K562 (cell line): ENCODE data around the gene CRADD. TPM values are rescaled to one million over a fixed set of nuclear protein-coding genes. Genes with fewer than 3 reads are reported as not detected.
A peak's percentile ranks its signal among the peaks of the same experiment; 100 is the strongest.

ENCODE experiments used
- ATF1 ChIP-seq, 2 experiments: fragments of 450-650 bp in 1 of 2; IDR thresholded peaks; 2 replicates each; pipeline ENCODE4 v1.6.1; 2016; ENCODE audit warnings: missing compliant biosample characterization in 1 of 2, missing genetic modification characterization in 1 of 2
- CBX8 ChIP-seq: fragments of 200-600 bp; sonication (generic); IDR thresholded peaks from 2 replicates; pipeline ENCODE4 v1.6.1; 2012; ENCODE audit warnings: borderline replicate concordance, mixed run types, low read depth, mild to moderate bottlenecking, moderate library complexity, mixed read lengths, low read length, control low read depth, inconsistent platforms; ENCODE audit not compliant: poor library complexity, severe bottlenecking; ENCODE audit errors: extremely low read depth
- CREM ChIP-seq: IDR thresholded peaks from 2 replicates; pipeline ENCODE4 v1.6.1; 2014; ENCODE audit warnings: antibody characterized with exemption, low read depth
- ERF ChIP-seq: fragments of 450-650 bp; formaldehyde crosslinking; IDR thresholded peaks from 2 replicates; pipeline ENCODE4 v1.4.0; 2020; ENCODE audit warnings: mild to moderate bottlenecking, mixed read lengths
- FOS ChIP-seq: IDR thresholded peaks from 3 replicates; pipeline ENCODE4 v1.6.1; 2011; ENCODE audit not compliant: insufficient read length; ENCODE audit errors: extremely low read depth
- FOSL1 ChIP-seq: fragments of 200-800 bp; sonication (Bioruptor generic); conservative IDR thresholded peaks from 2 replicates; pipeline ENCODE4 v1.6.1; 2016; ENCODE audit warnings: missing genetic modification characterization, missing compliant biosample characterization
- KAT2B ChIP-seq: IDR thresholded peaks from one replicate; pipeline ENCODE4 v1.6.1; 2012; ENCODE audit warnings: low read depth, mild to moderate bottlenecking, control low read depth, inconsistent platforms, low read length, moderate library complexity
- MED1 ChIP-seq: sonication (generic); formaldehyde crosslinking; IDR thresholded peaks from 2 replicates; pipeline ENCODE4 v1.8.1; 2023; ENCODE audit warnings: missing genetic modification reagents, borderline replicate concordance
- MEF2D ChIP-seq: conservative IDR thresholded peaks from 2 replicates; pipeline ENCODE4 v1.6.1; 2016; ENCODE audit warnings: low read depth, missing genetic modification characterization, missing compliant biosample characterization
- NCOA2 ChIP-seq, 2 experiments: fragments of 450-650 bp; IDR thresholded peaks; 2 replicates each; pipeline ENCODE4 v1.6.1; 2018; ENCODE audit warnings: mild to moderate bottlenecking in 2 of 2, moderate library complexity in 1 of 2; ENCODE audit not compliant: partially characterized antibody in 2 of 2
- NR2C2 ChIP-seq, 2 experiments: fragments of 200-800 bp in 1 of 2; sonication (Bioruptor generic) in 1 of 2; sonication (generic) in 1 of 2; formaldehyde crosslinking in 1 of 2; IDR thresholded peaks; 2 replicates each; pipeline versions ENCODE4 v1.6.1 to v1.8.0; 2016 to 2022; ENCODE audit warnings: mild to moderate bottlenecking in 1 of 2, missing compliant biosample characterization in 1 of 2, missing genetic modification characterization in 1 of 2, missing genetic modification reagents in 1 of 2
- POLR2G ChIP-seq: fragments of 200-400 bp; formaldehyde crosslinking; IDR thresholded peaks from 2 replicates; pipeline ENCODE4 v1.6.1; 2017; ENCODE audit warnings: low read depth, mild to moderate bottlenecking, antibody characterized with exemption, low read length, moderate library complexity
- RCOR1 ChIP-seq, 2 experiments: IDR thresholded peaks; 2 replicates each; pipeline ENCODE4 v1.6.1; 2012; ENCODE audit warnings: low read depth in 2 of 2, low read length in 2 of 2, borderline replicate concordance in 1 of 2, improper control_type of control experiment in 1 of 2
- SLC30A9 ChIP-seq: fragments of 250-450 bp; sonication (Bioruptor Pico); IDR thresholded peaks from 2 replicates; pipeline ENCODE4 v1.8.0; 2022; ENCODE audit warnings: mild to moderate bottlenecking, moderate library complexity
- SMC3 ChIP-seq: conservative IDR thresholded peaks from 2 replicates; pipeline ENCODE4 v1.6.1; 2011; ENCODE audit warnings: low read depth, low read length, improper control_type of control experiment; ENCODE audit not compliant: insufficient read depth
- TAF1 ChIP-seq: IDR thresholded peaks from 2 replicates; pipeline ENCODE4 v1.6.1; 2011; ENCODE audit warnings: mild to moderate bottlenecking, low read length, moderate library complexity; ENCODE audit not compliant: insufficient read depth, control insufficient read depth, severe bottlenecking; ENCODE audit errors: extremely low read depth
- ZNF766 ChIP-seq: fragments of 200-800 bp; sonication (Bioruptor generic); conservative IDR thresholded peaks from 2 replicates; pipeline ENCODE4 v1.6.1; 2016; ENCODE audit warnings: missing genetic modification characterization, missing compliant biosample characterization
- ZSCAN29 ChIP-seq: fragments of 450-650 bp; IDR thresholded peaks from 2 replicates; pipeline ENCODE4 v1.6.1; 2017
- polyA plus RNA-seq, 8 experiments: library from polyadenylated mRNA; depleted of rRNA in 4 of 8; stranded (reverse) in 5 of 8; unstranded in 3 of 8; fragments of >200 nt; fragmentation: Nextera tagmentation in 2 of 8; fragmentation: Illumina TruSeq in 1 of 8; extraction: Ambion mirVana in 2 of 8; extraction: Trizol in 1 of 8; gene quantifications; 2 replicates each; pipeline versions ENCODE4 v1.2.1 to v1.2.3, GENCODE V29; 2011 to 2014; ENCODE audit warnings: inconsistent platforms in 1 of 8, missing spikeins in 1 of 8
- total RNA-seq, 7 experiments: library from RNA; depleted of rRNA in 6 of 7; stranded (reverse); fragments of >200 nt in 6 of 7; fragmentation: Illumina TruSeq in 2 of 7; extraction: Trizol in 2 of 7; gene quantifications; 2 replicates each; pipeline versions ENCODE4 v1.2.1 to v1.2.3, GENCODE V29; 2011 to 2021; ENCODE audit warnings: low replicate concordance in 1 of 7
- TF ChIP-seq, protein P1 (sequence below): fragments of 450-650 bp; IDR thresholded peaks from 2 replicates; pipeline ENCODE4 v1.7.0; 2016; ENCODE audit warnings: borderline replicate concordance
- TF ChIP-seq, protein P2 (sequence below): fragments of 250-450 bp; sonication (Bioruptor Pico); IDR thresholded peaks from 2 replicates; pipeline ENCODE4 v1.8.0; 2021; ENCODE audit warnings: moderate library complexity, mild to moderate bottlenecking, inconsistent platforms
- TF ChIP-seq, protein P3 (sequence below), 2 experiments: IDR thresholded peaks; 2 replicates each; pipeline ENCODE4 v1.6.1; 2011; ENCODE audit warnings: borderline replicate concordance in 1 of 2, control low read depth in 1 of 2, low read depth in 1 of 2, low read length in 1 of 2, mild to moderate bottlenecking in 1 of 2, mixed read lengths in 1 of 2, moderate library complexity in 1 of 2; ENCODE audit not compliant: insufficient read depth in 1 of 2, insufficient read length in 1 of 2, poor library complexity in 1 of 2, severe bottlenecking in 1 of 2; ENCODE audit errors: extremely low read depth in 1 of 2
- TF ChIP-seq, protein P4 (sequence below): fragments of 450-650 bp; IDR thresholded peaks from 2 replicates; pipeline ENCODE4 v1.6.1; 2016

The CRADD gene
- total and polyA plus RNA-seq, 9 of the 15 experiments (the other 6 are each of a cell fraction or from before 2014, with no cell fraction given), result 20.5 to 41.1 (median 25.9) TPM

DNA sequence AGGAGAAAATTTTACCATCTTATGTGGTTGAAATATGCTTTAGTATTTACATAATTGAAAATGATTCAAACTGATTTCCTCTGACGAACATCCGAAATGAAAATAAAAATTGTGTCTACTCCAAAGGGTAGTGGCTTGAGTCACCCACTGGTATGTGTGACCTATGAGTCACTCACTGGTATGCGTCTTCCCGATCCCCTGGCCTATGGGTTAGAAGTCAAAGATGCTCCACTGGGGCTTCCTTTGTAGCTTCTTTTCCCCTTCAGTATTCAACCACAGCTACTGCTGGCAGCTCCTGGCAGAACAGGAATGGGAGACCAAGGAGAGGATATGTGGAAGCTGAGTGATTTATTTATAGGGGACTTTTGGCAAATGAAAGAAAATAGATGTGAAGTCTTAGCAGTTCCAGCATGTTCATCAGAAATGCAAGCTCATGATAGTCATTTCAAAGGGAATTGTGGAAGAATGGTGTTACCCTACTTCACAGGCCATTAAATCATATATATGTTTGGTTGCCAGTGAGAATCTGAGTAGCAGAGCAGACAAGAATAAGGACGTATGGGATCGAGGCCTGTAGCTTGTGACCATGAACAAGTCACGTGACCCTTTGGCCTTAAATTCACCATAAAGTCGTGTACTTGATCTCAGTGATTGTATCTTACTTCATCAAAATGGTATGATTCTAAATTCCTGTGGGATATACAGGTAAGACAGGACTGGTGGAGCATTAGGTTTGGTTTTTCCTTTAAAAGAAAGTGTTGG, 108.3 kb downstream of the CRADD start (continued):
- no peak for TF ChIP-seq MED1 (CRISPR knock-in tag)
- no peak for TF ChIP-seq NCOA2 (IDR thresholded peaks at IDR 0.05; ENCODE audit: partially characterized antibody in 2 of 2)
- TF ChIP-seq, protein P1, sequence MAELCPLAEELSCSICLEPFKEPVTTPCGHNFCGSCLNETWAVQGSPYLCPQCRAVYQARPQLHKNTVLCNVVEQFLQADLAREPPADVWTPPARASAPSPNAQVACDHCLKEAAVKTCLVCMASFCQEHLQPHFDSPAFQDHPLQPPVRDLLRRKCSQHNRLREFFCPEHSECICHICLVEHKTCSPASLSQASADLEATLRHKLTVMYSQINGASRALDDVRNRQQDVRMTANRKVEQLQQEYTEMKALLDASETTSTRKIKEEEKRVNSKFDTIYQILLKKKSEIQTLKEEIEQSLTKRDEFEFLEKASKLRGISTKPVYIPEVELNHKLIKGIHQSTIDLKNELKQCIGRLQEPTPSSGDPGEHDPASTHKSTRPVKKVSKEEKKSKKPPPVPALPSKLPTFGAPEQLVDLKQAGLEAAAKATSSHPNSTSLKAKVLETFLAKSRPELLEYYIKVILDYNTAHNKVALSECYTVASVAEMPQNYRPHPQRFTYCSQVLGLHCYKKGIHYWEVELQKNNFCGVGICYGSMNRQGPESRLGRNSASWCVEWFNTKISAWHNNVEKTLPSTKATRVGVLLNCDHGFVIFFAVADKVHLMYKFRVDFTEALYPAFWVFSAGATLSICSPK, result no peak
- TF ChIP-seq FOSL1 (tag), result peak; percentile 97
- TF ChIP-seq MEF2D, result no peak
- TF ChIP-seq POLR2G, result no peak
- no peak for TF ChIP-seq CBX8
- 0 out of 4 replicates have a peak, but pooled peaks of 1 of the 2 experiments have one; percentile 38 for TF ChIP-seq RCOR1 (IDR thresholded peaks at IDR 0.05; ENCODE audit: borderline replicate concordance in 1 of 2, low read depth in 2 of 2, low read length in 2 of 2)
- no peak for TF ChIP-seq ERF (CRISPR knock-in tag)
- TF ChIP-seq SLC30A9 (CRISPR knock-in tag), result no peak
- TF ChIP-seq, protein P2, sequence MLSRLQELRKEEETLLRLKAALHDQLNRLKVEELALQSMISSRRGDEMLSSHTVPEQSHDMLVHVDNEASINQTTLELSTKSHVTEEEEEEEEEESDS (CRISPR knock-in tag), result no peak
- no peak for TF ChIP-seq NR2C2 (CRISPR knock-in tag; IDR thresholded peaks at IDR 0.05)
- peak; percentile 89 for TF ChIP-seq NR2C2 (tag; IDR thresholded peaks at IDR 0.05)
- TF ChIP-seq ZNF766 (CRISPR knock-in tag), result no peak
- TF ChIP-seq ATF1 (CRISPR knock-in tag; IDR thresholded peaks at IDR 0.05), result no peak
- no peak for TF ChIP-seq ATF1 (tag; IDR thresholded peaks at IDR 0.05)
- TF ChIP-seq, protein P3, sequence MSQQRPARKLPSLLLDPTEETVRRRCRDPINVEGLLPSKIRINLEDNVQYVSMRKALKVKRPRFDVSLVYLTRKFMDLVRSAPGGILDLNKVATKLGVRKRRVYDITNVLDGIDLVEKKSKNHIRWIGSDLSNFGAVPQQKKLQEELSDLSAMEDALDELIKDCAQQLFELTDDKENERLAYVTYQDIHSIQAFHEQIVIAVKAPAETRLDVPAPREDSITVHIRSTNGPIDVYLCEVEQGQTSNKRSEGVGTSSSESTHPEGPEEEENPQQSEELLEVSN (IDR thresholded peaks at IDR 0.05; ENCODE audit: borderline replicate concordance in 1 of 2, extremely low read depth in 1 of 2, insufficient read depth in 1 of 2, insufficient read length in 1 of 2, low read depth in 1 of 2, low read length in 1 of 2, poor library complexity in 1 of 2, severe bottlenecking in 1 of 2), result no peak
- TF ChIP-seq KAT2B, result no peak
- TF ChIP-seq TAF1, result no peak
- TF ChIP-seq, protein P4, sequence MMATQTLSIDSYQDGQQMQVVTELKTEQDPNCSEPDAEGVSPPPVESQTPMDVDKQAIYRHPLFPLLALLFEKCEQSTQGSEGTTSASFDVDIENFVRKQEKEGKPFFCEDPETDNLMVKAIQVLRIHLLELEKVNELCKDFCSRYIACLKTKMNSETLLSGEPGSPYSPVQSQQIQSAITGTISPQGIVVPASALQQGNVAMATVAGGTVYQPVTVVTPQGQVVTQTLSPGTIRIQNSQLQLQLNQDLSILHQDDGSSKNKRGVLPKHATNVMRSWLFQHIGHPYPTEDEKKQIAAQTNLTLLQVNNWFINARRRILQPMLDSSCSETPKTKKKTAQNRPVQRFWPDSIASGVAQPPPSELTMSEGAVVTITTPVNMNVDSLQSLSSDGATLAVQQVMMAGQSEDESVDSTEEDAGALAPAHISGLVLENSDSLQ, result no peak
- no peak for TF ChIP-seq ZSCAN29
- TF ChIP-seq SMC3, result no peak
- 0 out of 2 replicates have a peak, but pooled peaks have one; percentile 45 for TF ChIP-seq CREM
- peak; percentile 45 for TF ChIP-seq FOS
